NB4 (cell line): ENCODE results near the gene CARM1.

ENCODE experiments used
- MYC ChIP-seq: IDR thresholded peaks from 2 replicates; pipeline ENCODE4 v1.6.1; 2011; ENCODE audit warnings: low read depth, low read length
- POLR2A ChIP-seq: IDR thresholded peaks from 2 replicates; pipeline ENCODE4 v1.6.1; 2011; ENCODE audit warnings: mild to moderate bottlenecking; ENCODE audit not compliant: insufficient read length; ENCODE audit errors: extremely low read depth
- TF ChIP-seq, protein P1 (sequence below): IDR thresholded peaks from one replicate; pipeline ENCODE4 v1.5.1; 2012; ENCODE audit warnings: low read depth, low read length
- TF ChIP-seq, protein P2 (sequence below): IDR thresholded peaks from 2 replicates; pipeline ENCODE4 v1.6.1; 2011; ENCODE audit warnings: low read depth, low read length

DNA sequence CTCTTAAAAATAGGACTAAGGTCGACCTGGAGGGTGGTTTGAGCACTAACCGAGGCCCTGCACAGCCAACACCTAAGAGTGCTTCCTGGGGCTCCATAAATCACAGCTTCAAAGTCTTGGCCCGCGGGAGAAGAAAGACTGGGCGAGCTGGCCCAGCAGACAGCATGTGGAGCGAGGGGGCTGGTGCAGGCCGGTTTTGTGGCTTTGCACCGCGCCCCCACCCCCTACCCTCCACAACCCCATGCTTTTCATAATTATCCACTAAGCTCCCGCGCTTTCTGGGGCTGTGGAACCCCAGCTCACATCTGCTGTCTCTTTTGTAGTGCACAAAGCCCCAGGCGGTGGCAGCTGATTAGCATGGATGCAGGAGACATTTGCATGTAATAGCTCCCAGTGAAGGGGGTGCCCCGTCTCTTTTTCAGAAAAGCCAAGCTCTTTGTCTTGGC lies 17.1 kb downstream of the CARM1 start:
- TF ChIP-seq, protein P1, sequence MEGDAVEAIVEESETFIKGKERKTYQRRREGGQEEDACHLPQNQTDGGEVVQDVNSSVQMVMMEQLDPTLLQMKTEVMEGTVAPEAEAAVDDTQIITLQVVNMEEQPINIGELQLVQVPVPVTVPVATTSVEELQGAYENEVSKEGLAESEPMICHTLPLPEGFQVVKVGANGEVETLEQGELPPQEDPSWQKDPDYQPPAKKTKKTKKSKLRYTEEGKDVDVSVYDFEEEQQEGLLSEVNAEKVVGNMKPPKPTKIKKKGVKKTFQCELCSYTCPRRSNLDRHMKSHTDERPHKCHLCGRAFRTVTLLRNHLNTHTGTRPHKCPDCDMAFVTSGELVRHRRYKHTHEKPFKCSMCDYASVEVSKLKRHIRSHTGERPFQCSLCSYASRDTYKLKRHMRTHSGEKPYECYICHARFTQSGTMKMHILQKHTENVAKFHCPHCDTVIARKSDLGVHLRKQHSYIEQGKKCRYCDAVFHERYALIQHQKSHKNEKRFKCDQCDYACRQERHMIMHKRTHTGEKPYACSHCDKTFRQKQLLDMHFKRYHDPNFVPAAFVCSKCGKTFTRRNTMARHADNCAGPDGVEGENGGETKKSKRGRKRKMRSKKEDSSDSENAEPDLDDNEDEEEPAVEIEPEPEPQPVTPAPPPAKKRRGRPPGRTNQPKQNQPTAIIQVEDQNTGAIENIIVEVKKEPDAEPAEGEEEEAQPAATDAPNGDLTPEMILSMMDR, result no peak
- TF ChIP-seq POLR2A (no peak), MYC (no peak)
- TF ChIP-seq, protein P2, sequence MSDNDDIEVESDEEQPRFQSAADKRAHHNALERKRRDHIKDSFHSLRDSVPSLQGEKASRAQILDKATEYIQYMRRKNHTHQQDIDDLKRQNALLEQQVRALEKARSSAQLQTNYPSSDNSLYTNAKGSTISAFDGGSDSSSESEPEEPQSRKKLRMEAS, result no peak
